ENCODE data around the gene CYSTM1.

CYSTM1 gene

DNA sequence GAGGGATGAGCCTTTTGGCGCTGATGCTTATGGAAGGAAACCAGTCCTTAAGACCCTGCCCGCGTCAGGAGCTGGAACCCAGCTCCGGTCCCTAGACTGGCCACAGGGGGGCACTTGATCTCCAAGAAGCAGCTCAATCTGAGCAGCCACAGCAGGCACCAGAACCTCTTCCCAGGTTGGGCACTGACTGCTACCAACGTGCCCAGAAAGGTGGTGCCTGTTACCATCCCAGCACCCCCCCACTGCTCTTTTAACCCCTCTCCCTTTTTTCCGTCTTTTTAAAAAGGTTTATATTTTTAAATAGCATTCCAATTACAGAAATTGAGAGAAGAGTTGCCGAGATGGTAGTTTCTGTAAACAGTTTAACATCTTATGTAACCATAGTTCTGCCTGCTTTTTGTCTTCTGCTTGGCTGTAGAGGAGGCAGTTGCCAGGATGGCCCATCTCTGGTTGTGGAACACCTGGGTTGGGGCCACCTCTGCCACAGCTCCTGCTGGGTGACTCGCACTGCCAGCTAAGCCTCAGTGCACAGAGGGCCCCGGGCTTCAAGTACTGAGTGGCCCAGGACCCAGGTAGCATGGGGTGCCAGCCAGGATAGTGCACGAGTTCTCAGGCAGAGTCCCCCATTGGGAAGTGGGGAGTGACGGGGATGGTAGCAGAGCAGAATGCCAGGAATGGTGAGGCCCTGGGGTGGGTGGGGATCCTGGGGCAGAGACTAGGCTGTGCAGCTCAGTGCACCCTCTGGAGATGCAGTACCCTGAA, 65.1 kb downstream of the CYSTM1 start:
- DNase-seq, result no peak

DNA sequence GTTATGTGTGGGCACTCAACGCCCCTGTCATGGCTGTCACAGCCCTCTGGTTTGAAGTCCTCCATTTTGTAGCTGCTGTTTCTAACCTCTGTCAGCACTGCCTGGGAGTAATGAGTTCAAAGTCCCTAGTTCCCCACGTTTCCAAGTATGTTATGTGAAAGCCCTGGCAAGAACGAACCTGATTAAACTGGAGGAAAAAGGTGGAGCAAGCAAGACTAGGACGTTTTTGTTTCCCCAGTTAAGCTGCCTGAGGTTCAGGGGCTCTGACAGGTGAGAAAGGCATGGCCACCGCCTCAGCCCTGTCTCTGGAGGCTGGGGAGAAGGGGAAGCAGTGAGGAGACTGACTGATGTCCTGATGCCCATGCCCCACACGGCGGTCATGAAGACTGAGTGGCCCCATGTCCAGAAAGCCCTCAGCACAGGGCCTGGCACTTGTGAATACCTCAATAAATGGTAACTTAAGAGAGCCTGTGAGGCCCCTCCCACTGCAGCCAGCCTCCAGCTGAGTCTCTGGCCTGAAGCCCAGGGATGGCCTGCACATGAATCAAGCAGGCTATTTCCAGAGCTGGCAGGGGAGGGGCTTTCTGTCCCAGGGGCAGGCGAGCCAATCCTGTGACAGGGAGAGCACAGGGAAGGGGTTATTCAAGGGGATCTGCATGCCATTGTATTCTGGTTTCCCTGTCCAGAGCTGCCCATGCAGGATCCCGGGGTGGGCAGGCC, 66.2 kb downstream of the CYSTM1 start:
- DNase-seq, result peak; percentile 19

DNA sequence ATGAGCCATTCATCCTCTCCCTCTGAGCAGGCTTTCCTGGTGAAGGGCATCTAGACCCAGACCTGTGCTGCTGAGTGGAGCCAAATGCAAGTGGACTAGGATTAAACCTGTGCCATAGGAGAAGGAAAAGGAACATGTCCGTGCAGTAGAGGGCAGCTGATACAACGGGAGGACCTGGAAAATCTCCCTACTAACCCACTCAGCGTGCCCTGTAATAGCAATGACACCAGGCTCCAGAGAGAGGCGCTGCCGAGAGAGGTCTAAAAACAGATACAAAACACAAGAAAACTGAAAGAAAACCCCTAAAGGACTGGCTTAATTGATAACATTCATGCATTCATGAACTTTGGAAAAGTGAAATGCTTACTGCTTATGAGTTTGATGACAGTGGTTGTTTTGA, 67.1 kb downstream of the CYSTM1 start:
- DNase-seq, result no peak

- DNase-seq, result peak; percentile 14
Measured at GRCh38 chr5:140242890-140243585, 68.0 kb downstream of the CYSTM1 start.

DNA sequence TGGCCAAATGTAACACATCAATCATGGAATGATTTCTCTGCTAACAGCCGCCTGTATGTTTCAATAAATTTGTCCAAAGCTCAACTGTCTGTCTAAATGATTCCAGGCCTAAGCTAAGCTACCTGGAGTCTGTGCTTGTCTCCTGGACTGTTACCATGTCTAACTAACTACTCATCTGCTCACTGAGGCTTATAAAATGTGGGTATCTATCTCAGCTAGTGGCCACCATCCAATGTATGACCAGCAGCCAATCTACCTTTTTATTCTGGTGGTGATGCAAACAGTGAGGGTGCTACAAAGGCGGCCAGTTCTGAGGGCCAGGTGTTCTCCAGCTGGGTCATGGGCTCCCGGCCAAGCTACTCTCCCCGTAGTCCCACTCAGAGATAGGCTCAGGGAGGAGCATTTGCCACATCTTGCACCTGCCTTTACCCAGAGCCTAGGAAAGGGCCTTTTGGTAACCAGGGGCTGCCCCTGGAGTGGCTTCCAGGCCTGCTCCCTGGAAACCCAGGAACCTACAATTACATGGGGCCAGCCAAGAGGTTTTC, 68.8 kb downstream of the CYSTM1 start:
- peak; percentile 88 for DNase-seq

DNA sequence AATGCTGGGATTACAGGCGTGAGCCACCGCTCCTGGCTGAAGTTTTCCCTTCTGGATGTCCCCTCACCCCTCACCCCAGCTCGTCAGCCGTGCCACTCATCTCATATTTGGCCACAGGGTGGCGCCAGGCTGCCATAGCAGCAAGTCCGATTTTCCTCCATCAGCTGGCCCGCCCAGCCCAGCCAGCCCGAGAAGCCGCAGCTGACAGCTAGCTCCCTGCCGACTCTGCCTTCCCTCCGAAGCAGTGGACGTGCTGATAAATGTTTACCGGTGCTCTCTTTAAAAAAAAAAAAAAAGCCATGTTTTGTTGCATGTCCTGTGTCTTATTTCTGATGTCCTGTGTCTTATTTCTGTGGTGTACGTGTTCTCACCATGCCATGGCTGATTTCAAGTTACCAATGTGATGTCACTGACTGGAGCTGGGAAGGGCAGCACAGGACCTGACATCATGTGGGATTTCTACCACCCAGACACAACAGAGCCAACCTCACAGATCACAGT, 69.6 kb downstream of the CYSTM1 start:
- DNase-seq, result peak; percentile 65

DNA sequence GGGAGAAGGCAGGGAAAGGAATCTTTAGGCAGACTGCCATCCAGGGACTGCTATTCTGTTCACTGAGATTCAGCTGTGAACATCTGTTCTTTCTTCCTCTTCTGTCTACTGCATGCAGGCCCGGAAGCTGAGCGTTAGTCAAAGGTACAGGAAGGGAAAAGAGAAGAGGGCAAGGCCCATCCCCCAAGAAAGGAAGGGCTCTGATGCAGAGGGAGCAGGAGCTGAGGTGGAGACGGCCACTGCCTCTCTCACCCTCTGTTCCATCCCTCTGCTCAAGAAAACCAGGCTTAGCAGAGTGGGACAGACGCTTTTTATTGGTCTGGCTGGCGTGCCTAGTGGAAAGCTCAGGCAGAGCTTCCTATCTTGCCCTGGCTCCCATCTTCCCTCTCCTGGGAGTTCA, 70.4 kb downstream of the CYSTM1 start:
- no peak for DNase-seq

DNA sequence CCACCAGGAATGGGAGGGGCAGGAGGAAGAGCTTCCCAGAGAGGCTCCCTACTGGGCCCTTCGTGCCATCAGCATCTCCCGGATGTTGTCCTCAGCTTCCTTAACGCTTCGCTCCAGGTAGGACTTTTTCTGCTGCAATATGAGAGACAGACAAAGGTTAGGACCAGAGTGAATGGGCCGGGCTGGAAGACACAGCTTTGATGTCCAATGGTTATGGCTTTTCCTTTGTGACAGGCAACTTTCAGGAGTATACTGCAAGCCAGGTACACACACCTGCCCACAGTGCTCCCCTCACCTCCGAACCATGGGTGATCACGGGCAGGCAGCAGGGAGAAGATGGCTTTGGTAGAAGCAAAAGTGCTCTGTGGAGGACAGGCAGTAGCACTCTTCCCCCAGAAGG, 70.9 kb downstream of the CYSTM1 start:
- DNase-seq, result no peak

GRCh38 chr5:140246378-140247122, 71.6 kb downstream of the CYSTM1 start:
- no peak for DNase-seq

GRCh38 chr5:140248414-140248813, 73.4 kb downstream of the CYSTM1 start:
- no peak for DNase-seq

DNA sequence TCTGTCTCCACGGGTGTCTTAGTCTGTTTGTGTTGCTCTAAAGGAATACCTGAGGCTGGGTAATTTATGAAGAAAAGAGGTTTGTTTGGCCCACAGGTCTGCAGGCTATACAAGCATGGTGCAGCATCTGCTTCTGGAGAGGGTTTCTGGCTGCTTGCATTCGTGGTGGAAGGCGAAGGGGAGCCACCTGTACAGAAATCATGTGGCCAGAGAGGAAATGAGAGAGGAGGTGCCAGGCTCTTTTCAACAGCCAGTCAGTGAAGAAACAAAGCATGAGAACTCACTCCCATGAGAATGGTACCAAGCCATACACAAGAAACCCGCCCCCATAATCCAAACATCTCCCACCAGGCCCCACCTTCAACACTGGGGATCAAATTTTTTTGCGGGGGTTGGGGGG, 74.5 kb downstream of the CYSTM1 start:
- DNase-seq, result no peak

DNA sequence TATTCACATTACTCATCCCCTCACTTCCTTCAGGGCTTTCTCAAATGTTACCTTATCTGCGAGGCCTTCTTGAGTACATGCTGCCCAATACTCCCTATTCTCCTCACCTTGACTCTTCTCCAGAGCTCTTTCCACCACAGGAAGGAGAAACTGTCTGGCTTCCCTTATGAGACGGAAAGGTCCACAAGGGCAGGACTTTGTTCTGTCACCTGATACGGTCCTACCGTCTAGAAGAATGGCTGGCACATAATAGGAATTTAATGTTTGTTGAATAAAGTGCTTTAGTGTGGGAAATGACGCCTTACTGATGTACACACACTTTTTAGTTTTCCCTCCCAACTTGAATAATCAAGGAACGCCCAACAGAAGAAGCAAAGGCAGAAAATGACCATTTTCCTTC, 75.4 kb downstream of the CYSTM1 start:
- DNase-seq, result no peak

DNA sequence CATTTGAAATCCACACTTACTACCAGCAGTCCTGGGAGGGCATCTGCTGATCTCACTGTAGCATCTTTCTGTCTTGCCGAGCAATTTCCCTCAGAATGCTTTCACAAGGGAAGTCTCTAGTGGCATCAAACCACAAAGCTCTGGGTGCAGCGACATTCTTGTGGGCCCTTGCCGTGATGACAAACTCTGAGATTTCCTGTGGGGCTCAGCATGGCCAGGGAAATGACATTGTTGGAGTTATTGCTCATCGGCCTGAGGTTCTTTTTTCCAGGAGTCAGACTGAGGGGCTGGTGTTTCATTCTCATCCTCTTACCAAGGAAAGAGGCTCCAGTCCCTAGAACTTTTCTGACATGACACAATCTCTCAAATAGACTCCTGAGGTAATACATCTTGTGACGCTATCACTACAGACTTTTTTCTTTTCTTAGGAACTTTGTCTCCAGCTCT, 76.6 kb downstream of the CYSTM1 start:
- no peak for DNase-seq

GRCh38 chr5:140252470-140253126, 77.6 kb downstream of the CYSTM1 start:
- DNase-seq, result no peak

- DNase-seq, result no peak
Measured at GRCh38 chr5:140253985-140254384, 79.0 kb downstream of the CYSTM1 start.

DNA sequence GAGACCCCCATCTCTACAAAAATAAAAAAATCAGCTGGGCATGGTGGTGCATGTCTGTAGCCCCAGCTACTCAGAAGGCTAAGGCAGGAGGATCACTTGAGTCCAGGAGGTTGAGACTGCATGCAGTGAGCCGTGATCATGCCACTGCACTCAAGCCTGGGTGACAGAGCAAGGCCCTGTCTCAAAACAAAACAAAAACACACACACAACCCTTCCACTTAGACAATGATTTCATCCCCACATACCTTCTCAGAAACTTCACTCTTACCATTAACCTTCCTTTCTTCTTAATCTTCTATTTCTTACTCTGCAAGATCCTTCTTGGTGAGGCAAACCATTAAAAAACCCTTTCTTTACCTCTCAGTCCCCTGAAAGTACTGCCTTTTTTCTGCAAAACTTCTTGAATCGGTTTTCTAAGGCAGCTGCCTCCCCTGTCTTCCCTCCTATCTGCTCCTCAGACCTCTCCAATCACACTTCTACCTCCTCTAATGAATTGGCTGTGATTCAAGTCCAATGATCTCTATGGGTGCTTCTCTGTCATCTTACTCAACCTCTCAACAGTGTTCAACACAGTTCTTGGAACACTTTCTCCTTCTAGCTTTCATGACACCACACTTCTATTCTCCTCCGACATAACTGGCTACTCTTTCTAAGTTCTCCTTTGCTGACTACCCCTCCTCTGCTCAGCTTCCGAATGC, 80.6 kb downstream of the CYSTM1 start:
- no peak for DNase-seq

DNA sequence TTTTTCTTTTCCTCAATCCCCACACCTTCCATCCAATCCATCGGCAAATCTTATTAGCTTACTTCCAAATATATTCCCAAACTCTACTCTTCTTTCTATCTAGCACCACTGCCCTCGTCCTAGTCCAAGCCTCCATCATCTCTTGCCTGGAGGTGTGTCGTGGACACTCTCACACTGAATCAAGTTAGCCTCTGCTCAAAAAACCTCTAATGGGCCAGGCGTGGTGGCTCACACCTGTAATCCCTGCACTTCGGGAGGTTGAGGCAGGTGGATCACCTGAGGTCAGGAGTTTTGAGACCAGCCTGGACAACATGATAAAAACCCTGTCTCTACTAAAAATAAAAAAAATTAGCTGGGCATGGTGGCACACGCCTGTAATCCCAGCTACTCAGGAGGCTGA, 81.7 kb downstream of the CYSTM1 start:
- no peak for DNase-seq

DNA sequence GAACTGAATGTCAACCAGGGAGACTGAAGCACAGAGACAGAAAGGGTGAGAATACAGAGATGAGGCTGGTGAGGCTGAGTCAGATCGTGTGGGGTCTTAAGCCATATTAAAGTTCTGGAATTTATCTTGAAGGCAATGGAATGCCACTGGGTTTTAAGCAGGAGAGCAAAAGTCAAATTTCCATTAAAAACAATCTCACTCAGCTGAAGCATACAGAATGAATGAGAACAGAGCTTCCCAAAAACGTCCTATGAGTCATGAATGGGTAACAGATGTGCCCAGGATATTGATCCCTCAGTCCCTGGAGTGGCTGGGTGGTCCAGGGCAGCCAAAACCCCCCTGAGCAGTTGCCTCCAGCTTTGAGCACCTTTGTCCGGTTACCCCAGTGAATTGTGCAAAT, 83.0 kb downstream of the CYSTM1 start:
- DNase-seq, result no peak

- DNase-seq, result no peak
Measured at GRCh38 chr5:140258873-140259272, 83.9 kb downstream of the CYSTM1 start.

DNA sequence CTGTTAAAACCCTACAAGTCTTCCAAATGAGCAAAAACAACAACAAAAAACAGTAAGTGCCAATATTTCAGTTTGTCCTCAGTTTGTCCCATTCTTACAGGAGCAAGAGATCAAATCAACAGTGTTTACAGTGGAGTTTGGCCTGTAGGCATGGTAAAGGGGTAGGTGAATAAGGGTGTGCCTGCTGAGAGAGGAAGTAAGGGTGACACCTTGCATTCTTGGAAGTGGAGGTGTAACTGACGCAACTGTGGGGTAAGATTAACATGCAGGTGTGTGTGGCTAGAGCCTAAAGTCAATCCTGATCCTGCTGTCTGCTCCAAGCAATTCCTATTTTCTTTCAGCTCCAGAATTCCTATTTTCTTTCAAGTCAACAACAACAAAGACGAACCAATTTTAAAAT, 84.5 kb downstream of the CYSTM1 start:
- no peak for DNase-seq

DNA sequence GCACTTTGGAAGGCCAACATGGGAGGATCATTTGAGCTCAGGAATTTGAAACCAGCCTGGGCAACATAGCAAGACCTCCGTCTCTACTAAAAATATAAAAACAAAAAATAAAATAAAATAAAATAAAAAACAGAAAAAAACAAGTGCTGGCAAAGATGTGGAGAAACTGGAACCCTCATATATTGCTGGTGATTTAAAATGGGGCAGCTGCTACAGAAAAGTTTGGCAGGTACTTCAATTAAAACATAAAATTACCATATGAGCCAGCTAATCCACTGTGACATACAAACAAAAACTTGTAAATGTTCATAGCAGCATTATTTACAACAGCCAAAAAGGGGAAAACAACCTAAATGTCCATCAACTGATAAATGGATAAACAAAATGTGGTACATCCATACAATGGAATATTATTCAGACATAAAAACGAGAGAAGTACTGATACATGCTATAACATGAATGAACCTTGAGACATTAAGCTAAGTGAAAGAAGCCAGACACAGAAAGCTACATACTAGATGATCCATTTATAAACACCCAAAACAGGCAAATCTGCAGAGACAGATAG, 85.2 kb downstream of the CYSTM1 start:
- DNase-seq, result no peak

All from NCI-H1105 (cell line).